Stimulated activated CD8-positive, alpha-beta memory T cell treated with anti-CD3 and anti-CD28 coated beads, Interleukin-4, amount 100 ng/mL, for 1 hour (primary cell): ENCODE measurements around the gene BEND5.

Experiments used
- DNase-seq, 2 donors: peaks; one replicate each; pipeline ENCODE4 v3.0.0-alpha.2; 2020; ENCODE audit warnings: low read depth in 2 of 2, low spot score in 1 of 2

BEND5 gene

DNA sequence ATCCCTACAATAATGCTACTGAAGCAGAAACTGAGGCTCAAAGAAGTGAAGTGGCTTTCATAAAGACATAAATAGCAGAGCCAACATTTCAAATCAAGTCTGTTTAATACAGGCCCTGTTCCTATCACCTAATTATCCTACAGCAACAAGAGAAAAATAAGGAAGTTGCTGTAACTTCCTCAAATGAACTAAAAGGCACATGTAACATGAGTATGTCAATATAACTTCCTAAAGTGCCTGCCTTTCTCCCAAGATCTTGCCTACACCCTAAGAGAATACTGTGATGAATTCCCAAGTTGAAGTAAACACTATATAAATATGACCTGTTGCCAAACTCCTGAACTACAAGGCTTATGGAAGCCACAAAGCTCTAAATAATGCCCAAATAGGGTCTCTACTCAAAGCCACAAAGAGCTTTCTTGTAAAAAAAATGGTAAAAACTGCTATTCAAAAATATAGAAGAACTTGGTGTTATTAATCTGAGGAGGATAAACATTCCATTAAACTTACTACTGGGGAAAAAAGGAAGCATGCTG lies 8.6 kb downstream of the BEND5 start:
- no peak for DNase-seq

DNA sequence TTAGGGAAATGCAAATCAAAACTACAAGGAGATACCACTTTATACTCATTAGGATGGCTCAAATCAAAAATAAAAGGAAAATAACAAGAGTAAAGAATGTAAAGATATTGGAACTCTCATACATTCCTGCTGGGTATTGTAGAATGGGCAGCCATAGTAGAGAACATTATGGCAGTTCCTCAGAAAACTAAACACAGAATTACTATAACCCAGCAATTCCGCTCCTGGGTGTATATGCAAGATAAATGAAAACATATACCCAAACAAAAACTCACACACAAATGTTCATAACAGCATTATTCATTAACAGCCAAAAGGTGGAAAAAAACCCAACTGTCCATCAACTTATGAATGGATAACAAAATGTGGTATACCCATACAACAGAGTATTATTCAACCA lies 11.4 kb downstream of the BEND5 start:
- DNase-seq = no peak

DNA sequence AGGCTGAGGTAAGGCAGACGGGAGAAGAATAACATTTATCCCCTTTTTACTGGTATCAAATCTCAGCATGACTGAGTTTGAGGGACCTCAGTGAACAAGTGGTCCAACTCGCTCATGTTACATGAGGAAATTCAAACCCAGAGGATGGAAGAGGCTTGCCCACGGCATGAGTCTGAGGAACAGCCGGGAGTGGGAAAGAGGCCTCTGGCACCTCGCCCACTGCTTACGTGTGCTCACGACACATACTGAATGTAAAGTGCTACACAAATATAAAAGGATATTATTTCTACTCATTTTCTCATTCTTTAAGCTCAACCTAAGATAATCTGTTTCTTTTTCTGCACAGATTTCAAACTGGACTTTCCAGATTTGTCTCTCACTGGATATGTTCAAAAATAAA lies 14.7 kb downstream of the BEND5 start:
- no peak for DNase-seq

DNA sequence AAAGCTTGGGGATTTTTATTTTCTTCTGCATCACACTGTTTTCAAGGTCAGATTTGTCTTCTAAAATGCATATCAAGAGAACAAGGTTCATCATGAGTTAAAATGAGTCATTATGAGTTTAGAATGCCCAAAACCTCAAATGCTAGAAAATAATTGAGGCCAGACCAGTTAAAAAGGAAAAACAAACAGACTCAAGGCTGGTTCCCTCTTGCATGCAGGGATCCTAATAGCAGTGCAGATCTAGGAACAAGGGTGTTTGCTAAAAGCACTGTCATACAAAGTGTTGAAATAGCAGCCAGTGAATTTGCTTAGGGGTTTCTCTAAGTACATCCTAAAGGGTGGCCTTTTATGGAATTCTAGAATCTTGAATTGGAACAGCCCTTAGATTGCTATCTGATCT lies 15.3 kb downstream of the BEND5 start:
- no peak for DNase-seq

- DNase-seq = no peak
These were observed 15.8 kb downstream of the BEND5 start for GRCh38 chr1:48760857-48761256.

DNA sequence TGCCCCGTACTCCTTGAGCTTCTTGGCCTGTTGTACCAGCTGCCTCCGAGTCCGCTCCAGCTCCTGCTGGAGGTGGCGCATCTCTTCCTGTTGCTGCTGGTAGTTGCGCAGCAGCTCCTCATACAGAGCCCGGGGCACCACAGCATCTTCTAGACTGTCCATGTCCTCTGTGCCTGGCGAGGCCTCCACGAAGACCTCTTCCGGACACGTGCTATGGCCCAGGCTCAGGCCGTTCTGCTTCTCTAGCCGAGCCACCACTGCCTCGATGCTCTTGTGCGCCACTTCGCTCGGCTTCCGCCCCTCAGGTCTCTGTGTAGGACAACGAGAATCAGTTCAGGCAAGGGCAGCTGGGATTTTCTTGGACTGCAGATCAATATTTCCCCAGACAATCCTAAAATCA lies 17.7 kb downstream of the BEND5 start:
- no peak for DNase-seq

DNA sequence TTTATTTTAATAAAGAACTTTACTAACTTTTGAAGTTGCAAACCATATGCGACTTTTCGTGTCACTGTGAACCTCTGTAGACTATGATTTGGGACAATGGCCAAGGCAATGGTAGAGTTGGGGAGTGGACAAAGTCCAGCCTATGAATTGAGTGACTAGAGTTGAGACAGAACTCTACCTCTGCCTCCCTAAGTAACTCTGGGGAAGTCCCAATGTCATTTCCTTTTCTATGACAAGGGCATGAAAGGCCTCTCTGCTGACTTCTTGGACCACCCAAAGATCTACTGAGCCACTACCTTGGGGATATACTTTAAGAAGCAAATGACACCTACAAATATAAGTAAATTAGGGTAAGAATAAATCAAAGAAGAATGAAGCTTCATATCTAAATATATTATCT lies 19.3 kb downstream of the BEND5 start:
- DNase-seq = no peak

DNA sequence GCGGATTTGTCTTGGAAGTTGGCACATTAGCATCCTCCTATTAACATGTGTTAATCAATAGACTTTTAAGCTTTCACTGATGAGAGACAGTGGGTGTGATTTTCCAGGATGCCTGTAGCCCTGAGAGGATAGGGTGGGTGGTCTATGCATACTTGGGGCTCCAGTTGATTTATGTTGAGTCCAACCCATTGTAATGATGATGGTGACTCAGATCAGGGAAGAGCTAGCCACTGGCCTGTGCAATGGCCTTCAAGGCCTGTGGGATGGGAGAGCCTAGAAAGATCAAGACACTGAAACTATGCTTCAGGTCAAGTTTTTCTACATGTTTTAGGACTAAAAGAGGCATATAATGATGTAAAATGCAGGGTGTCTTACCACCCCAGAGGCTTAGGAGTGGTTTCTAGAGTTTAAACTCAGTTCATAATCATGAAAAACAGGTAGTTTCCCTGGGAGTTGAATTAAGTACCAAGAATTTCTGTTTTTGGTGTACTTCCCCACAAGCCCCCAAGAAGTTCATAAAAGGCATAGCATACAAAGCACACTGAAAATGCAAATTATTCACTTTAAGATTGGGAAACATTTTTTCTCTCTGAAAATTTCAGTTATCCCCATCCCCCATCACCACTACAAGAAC lies 19.9 kb downstream of the BEND5 start:
- no peak for DNase-seq

DNA sequence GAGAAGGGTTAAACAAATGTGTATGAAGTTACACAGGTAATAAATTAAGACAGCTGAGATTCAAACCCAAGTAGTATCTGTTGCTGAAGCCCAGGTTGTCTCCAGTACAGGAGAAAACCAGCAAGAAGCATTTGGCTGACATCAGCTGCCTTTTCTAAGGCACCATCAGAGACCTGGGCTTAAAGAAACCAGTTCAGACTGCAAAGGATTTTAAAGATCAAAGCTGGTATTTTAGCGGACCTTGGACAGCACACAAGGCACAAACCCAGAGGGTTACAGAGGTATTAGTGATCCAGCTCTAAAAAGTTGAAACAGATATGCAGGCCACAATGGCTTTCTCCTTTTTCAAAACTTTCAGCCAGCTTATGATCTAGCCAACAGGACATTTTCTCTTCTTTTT lies 23.4 kb downstream of the BEND5 start:
- no peak for DNase-seq

- no peak for DNase-seq
These were observed 26.6 kb downstream of the BEND5 start for GRCh38 chr1:48750109-48750508.

- DNase-seq = no peak
These were observed 27.6 kb downstream of the BEND5 start for GRCh38 chr1:48749068-48749467.

- DNase-seq = no peak
These were observed 29.8 kb downstream of the BEND5 start for GRCh38 chr1:48746906-48747305.

- no peak for DNase-seq
These were observed 32.7 kb downstream of the BEND5 start for GRCh38 chr1:48744032-48744431.

- DNase-seq = no peak
These were observed 33.2 kb downstream of the BEND5 start for GRCh38 chr1:48743480-48743879.

- no peak for DNase-seq
These were observed 35.3 kb downstream of the BEND5 start for GRCh38 chr1:48741380-48741779.

- DNase-seq = no peak
These were observed 36.1 kb downstream of the BEND5 start for GRCh38 chr1:48740621-48741020.

DNA sequence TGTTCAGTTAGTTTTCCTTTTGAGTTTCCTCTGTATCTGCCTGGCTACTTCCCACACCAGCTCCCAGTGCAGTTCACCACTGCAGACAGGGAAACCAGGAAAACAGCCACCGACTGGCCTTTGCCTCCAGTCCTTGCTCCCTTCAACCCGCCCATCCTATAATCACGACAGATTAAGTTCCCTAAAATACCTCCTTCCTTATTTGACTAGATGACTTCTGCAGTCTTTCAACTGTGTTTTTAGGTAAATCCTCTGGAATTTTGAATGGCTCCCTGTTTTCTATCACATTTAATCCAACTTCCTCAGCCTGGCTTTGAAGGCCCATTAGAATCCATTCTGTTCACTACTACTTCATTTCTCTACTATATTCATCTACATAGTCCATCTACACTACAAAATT lies 37.6 kb downstream of the BEND5 start:
- no peak for DNase-seq

DNA sequence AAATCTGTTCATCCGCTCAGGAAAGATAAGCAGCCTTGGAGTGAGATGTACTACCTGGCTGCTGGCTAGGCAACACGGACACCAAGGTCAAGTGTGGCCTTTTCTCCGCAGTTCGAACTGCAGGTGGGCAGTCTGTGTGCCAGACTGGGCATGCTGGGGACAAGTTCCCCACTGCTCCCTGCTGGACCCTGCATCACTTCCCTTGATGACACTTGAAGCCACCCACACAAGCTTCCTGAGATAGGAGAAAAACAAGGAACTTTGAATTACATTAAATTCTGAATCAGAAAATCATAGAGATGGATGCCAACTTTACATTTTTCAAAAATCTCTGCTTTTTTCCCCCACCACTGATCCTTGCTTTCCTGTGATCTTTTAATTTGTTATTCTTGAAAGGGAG lies 38.3 kb downstream of the BEND5 start:
- DNase-seq = no peak

- DNase-seq = no peak
These were observed 40.9 kb downstream of the BEND5 start for GRCh38 chr1:48735796-48736195.

GRCh38 chr1:48730164-48730910 lies 46.4 kb downstream of the BEND5 start:
- no peak for DNase-seq

DNA sequence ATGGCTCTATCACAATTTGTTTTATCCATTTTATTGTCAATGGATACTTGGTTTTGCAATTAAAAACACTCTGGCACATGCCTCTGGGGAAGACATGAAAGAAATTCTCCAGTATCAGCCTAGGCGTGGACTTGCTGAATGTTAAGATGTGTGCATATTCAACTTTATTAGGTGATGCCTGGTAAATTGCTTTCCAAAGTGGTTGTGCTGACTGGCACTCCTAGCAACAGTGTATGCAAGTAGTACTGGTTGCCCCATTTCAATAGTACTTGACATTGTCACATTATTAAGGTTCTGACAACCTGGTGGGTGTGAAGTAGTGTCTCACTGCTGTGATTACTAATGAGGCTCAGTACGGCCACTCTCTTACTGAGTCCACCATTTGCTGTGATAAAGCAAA lies 48.1 kb downstream of the BEND5 start:
- DNase-seq = no peak

DNA sequence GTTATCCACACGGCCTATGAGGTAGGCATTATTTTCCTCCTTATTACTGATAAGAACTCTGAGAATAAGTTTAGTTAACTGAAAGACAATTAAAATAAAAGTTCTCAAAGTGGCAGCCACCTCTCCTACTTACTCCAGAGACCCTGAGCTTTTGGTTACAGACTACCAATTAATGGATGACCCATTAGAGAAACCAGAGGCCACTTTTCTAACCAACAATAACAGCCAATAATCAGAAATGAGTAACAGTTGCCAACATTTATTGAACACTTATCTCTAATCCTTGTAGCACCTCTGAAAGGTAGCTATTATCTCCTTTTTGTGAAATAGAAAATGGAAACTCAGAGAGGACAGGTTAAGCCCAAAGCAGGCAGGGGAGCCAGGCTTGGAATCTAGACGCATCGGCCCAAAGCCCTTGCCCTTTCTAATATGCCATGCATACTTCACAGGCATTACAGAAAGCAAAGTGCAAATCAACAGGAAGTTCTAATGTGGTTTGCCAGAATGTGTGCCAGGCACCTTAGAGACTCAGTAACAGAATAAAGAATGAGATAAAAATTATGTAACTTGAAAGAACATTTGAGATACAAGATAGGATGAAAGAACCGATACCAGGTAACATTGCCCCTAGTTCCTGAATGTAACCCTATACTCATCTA lies 50.0 kb downstream of the BEND5 start:
- DNase-seq = no peak
